HEK293 (cell line): ENCODE results near the gene AMBRA1.

Source experiments
- CTCF ChIA-PET: fragments of 350-600 bp; formaldehyde crosslinking; extraction: SDS; loops from one replicate; lab custom pipeline; 2021; ENCODE audit warnings: antibody characterized with exemption; lab: Yijun Ruan, JAX
- POLR2A ChIA-PET: fragments of 300-600 bp; formaldehyde crosslinking; extraction: SDS; loops from one replicate; lab custom pipeline; 2020; ENCODE audit warnings: antibody characterized with exemption, inconsistent platforms; lab: Yijun Ruan, JAX
- H3K27ac ChIP-seq: fragments of 200-500 bp; sonication (Bioruptor generic); 2 replicates; pipeline ENCODE4 v1.5.1; 2014; ENCODE audit warnings: low read depth, low read length, control low read depth, inconsistent platforms; ENCODE audit errors: extremely low read depth
- H3K36me3 ChIP-seq, 2 experiments: fragments of 200-500 bp in 1 of 2; sonication (Bioruptor generic) in 1 of 2; 1 replicate in 1 of 2; 2 replicates in 1 of 2; pipeline ENCODE4 v1.5.1; 2014 to 2017; ENCODE audit warnings: inconsistent platforms in 2 of 2, low read length in 2 of 2; ENCODE audit not compliant: control insufficient read depth in 2 of 2, insufficient read depth in 1 of 2
- H3K4me1 ChIP-seq: fragments of 200-500 bp; sonication (Bioruptor generic); 2 replicates; pipeline ENCODE4 v1.5.1; 2014; ENCODE audit warnings: mild to moderate bottlenecking, low read length, inconsistent platforms; ENCODE audit not compliant: control insufficient read depth, insufficient read depth
- H3K4me3 ChIP-seq: 2 replicates; pipeline ENCODE4 v1.5.1; 2011; ENCODE audit warnings: low read depth, mild to moderate bottlenecking, control low read depth, low read length, moderate library complexity
- H3K9me3 ChIP-seq: fragments of 200-500 bp; sonication (Bioruptor generic); 2 replicates; pipeline ENCODE4 v1.5.1; 2014; ENCODE audit warnings: low read depth, low read length, inconsistent platforms; ENCODE audit not compliant: control insufficient read depth, insufficient read depth
- BCL11A ChIP-seq: fragments of 450-650 bp; formaldehyde crosslinking; IDR thresholded peaks from 2 replicates; pipeline ENCODE4 v1.5.1; 2016; ENCODE audit warnings: low read depth, missing biosample characterization, missing genetic modification characterization
- KLF10 ChIP-seq: fragments of 450-650 bp; IDR thresholded peaks from 2 replicates; pipeline ENCODE4 v1.5.1; 2018; ENCODE audit warnings: missing biosample characterization, mild to moderate bottlenecking, missing genetic modification characterization
- KLF8 ChIP-seq: fragments of 450-650 bp; formaldehyde crosslinking; IDR thresholded peaks from 2 replicates; pipeline ENCODE4 v1.5.1; 2016; ENCODE audit warnings: missing biosample characterization, missing genetic modification characterization
- OSR2 ChIP-seq: fragments of 450-650 bp; formaldehyde crosslinking; IDR thresholded peaks from 2 replicates; pipeline ENCODE4 v1.5.1; 2016; ENCODE audit warnings: missing biosample characterization, missing genetic modification characterization
- PRDM1 ChIP-seq: fragments of 450-650 bp; formaldehyde crosslinking; IDR thresholded peaks from 2 replicates; pipeline ENCODE4; 2016; ENCODE audit warnings: missing biosample characterization, missing genetic modification characterization
- REST ChIP-seq: fragments of 450-650 bp; formaldehyde crosslinking; IDR thresholded peaks from 2 replicates; pipeline ENCODE4 v1.5.1; 2016; ENCODE audit warnings: missing biosample characterization, missing genetic modification characterization
- SALL2 ChIP-seq: fragments of 450-650 bp; formaldehyde crosslinking; IDR thresholded peaks from 2 replicates; pipeline ENCODE4 v1.5.0; 2017; ENCODE audit warnings: missing biosample characterization, mild to moderate bottlenecking, missing genetic modification characterization, borderline replicate concordance
- SCRT2 ChIP-seq: fragments of 450-650 bp; formaldehyde crosslinking; IDR thresholded peaks from 2 replicates; pipeline ENCODE4 v1.5.1; 2016; ENCODE audit warnings: missing biosample characterization, missing genetic modification characterization
- ZBTB20 ChIP-seq: fragments of 450-650 bp; formaldehyde crosslinking; IDR thresholded peaks from 2 replicates; pipeline ENCODE4 v1.5.1; 2016; ENCODE audit warnings: missing biosample characterization, missing genetic modification characterization
- ZEB2 ChIP-seq: fragments of 450-650 bp; formaldehyde crosslinking; IDR thresholded peaks from 2 replicates; pipeline ENCODE4 v1.5.1; 2016; ENCODE audit warnings: missing biosample characterization, missing genetic modification characterization
- ZFHX2 ChIP-seq: fragments of 450-650 bp; formaldehyde crosslinking; conservative IDR thresholded peaks from 2 replicates; pipeline ENCODE4 v1.5.1; 2016; ENCODE audit warnings: missing biosample characterization, missing genetic modification characterization
- ZNF133 ChIP-seq: fragments of 450-650 bp; formaldehyde crosslinking; IDR thresholded peaks from 2 replicates; pipeline ENCODE4 v1.5.1; 2016; ENCODE audit warnings: missing biosample characterization, missing genetic modification characterization
- ZNF324 ChIP-seq: fragments of 450-650 bp; formaldehyde crosslinking; IDR thresholded peaks from 2 replicates; pipeline ENCODE4 v1.5.1; 2016; ENCODE audit warnings: missing biosample characterization, missing genetic modification characterization
- ZNF529 ChIP-seq: fragments of 450-650 bp; formaldehyde crosslinking; IDR thresholded peaks from 2 replicates; pipeline ENCODE4 v1.5.1; 2017; ENCODE audit warnings: missing genetic modification characterization, missing biosample characterization; ENCODE audit not compliant: insufficient replicate concordance
- ZNF585B ChIP-seq: fragments of 450-650 bp; formaldehyde crosslinking; IDR thresholded peaks from 2 replicates; pipeline ENCODE4 v1.5.1; 2016; ENCODE audit warnings: missing biosample characterization, missing genetic modification characterization
- TF ChIP-seq, protein P1 (sequence below): fragments of 450-650 bp; formaldehyde crosslinking; IDR thresholded peaks from 2 replicates; pipeline ENCODE4 v1.5.1; 2016; ENCODE audit warnings: missing biosample characterization, missing genetic modification characterization, low read depth

Gene AMBRA1

GRCh38 chr11:46635557-46636139, 41.8 kb upstream of the AMBRA1 start:
- POLR2A ChIA-PET = no interaction called here
- TF ChIP-seq ZNF585B (tag by site-specific recombination) (no peak), PRDM1 (tag by site-specific recombination) (no peak), ZNF324 (tag by site-specific recombination) (no peak), ZNF133 (tag by site-specific recombination) (no peak), KLF8 (tag by site-specific recombination) (no peak), ZEB2 (tag by site-specific recombination) (no peak), ZNF529 (tag by site-specific recombination) (no peak), SCRT2 (tag by site-specific recombination) (no peak), KLF10 (tag by site-specific recombination) (no peak), ZBTB20 (tag by site-specific recombination) (no peak), SALL2 (tag by site-specific recombination) (no peak), ZFHX2 (tag by site-specific recombination) (no peak), REST (tag by site-specific recombination) (no peak)
- TF ChIP-seq, protein P1, sequence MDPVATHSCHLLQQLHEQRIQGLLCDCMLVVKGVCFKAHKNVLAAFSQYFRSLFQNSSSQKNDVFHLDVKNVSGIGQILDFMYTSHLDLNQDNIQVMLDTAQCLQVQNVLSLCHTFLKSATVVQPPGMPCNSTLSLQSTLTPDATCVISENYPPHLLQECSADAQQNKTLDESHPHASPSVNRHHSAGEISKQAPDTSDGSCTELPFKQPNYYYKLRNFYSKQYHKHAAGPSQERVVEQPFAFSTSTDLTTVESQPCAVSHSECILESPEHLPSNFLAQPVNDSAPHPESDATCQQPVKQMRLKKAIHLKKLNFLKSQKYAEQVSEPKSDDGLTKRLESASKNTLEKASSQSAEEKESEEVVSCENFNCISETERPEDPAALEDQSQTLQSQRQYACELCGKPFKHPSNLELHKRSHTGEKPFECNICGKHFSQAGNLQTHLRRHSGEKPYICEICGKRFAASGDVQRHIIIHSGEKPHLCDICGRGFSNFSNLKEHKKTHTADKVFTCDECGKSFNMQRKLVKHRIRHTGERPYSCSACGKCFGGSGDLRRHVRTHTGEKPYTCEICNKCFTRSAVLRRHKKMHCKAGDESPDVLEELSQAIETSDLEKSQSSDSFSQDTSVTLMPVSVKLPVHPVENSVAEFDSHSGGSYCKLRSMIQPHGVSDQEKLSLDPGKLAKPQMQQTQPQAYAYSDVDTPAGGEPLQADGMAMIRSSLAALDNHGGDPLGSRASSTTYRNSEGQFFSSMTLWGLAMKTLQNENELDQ (tag by site-specific recombination) = no peak
- Histone ChIP-seq H3K4me3 (no peak overlapping the region), H3K9me3 (no peaks in the 10 kb centered on the region), H3K36me3 (peaks cover 2 to 29% of the 10 kb centered on the region in 2 experiments; a peak in 2 of 3 replicates), H3K4me1 (no peaks in the 10 kb centered on the region), H3K27ac (no peak overlapping the region)
- CTCF ChIA-PET = no interaction called here

- Histone ChIP-seq H3K4me1 (no peaks in the 10 kb centered on the region), H3K4me3 (no peak overlapping the region), H3K9me3 (no peaks in the 10 kb centered on the region), H3K27ac (no peak overlapping the region), H3K36me3 (peaks cover 7 to 36% of the 10 kb centered on the region in 2 experiments; a peak in 2 of 3 replicates)
- ChIA-PET POLR2A (interaction anchor here (0.7 to 1.4 kb wide), 2 partner anchors 15 to 250 kb away, joined by 4 to 5 read pairs; no protein-coding TSS in a partner anchor), CTCF (interaction anchor here (1.0 kb wide), 1 partner anchor 16 kb away, joined by 5 read pairs; the partner anchor contains the start of gene ATG13)
- TF ChIP-seq BCL11A (tag by site-specific recombination) (no peak), OSR2 (peak; percentile 23; the same call in 1 of the 2 replicates)
These were observed 39.7 kb upstream of the AMBRA1 start for GRCh38 chr11:46633291-46634217.
